Upper lobe of left lung (tissue), 4 donors: Measurements from ENCODE around the gene RACGAP1.

Experiments
- EP300 ChIP-seq, 4 donors: sonication (generic); formaldehyde crosslinking; IDR thresholded peaks; one replicate each; pipeline ENCODE4 v1.5.1; 2017; ENCODE audit warnings: antibody characterized with exemption in 4 of 4, control low read depth in 2 of 4
- POLR2A ChIP-seq, 4 donors: fragments of 450-650 bp; IDR thresholded peaks; one replicate each; pipeline ENCODE4 v1.5.1; 2016 to 2017; ENCODE audit warnings: antibody characterized with exemption in 4 of 4, mild to moderate bottlenecking in 2 of 4
- POLR2AphosphoS5 ChIP-seq, 2 donors: sonication (generic); formaldehyde crosslinking; IDR thresholded peaks; one replicate each; pipeline ENCODE4 v1.5.1; 2017; ENCODE audit warnings: antibody characterized with exemption in 2 of 2
- TF ChIP-seq, protein P1 (sequence below), 6 experiments: fragments of 450-650 bp in 4 of 6; fragments of 200-600 bp in 2 of 6; sonication (generic) in 2 of 6; IDR thresholded peaks; one replicate each; pipeline ENCODE4 v1.5.1; 2016 to 2019; ENCODE audit warnings: antibody characterized with exemption in 6 of 6

DNA sequence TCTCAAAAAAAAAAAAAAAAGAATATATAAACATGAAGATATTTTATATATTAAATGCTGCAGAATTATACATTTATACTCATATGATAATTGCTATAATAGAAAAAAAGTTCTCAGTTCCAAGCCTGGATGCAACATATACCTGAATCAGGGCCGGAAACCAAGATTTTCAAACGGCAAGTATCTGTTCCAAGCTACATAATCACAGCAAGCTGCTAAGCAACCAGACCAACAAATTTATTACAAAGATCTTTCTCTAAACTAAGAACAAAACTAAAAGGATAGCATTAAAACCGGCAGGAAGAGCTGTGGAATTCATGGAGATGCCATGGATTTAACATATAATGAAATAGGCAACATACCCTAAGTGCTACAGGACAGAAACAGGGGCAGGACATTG, 7.1 kb downstream of the RACGAP1 start:
- TF ChIP-seq, protein P1, sequence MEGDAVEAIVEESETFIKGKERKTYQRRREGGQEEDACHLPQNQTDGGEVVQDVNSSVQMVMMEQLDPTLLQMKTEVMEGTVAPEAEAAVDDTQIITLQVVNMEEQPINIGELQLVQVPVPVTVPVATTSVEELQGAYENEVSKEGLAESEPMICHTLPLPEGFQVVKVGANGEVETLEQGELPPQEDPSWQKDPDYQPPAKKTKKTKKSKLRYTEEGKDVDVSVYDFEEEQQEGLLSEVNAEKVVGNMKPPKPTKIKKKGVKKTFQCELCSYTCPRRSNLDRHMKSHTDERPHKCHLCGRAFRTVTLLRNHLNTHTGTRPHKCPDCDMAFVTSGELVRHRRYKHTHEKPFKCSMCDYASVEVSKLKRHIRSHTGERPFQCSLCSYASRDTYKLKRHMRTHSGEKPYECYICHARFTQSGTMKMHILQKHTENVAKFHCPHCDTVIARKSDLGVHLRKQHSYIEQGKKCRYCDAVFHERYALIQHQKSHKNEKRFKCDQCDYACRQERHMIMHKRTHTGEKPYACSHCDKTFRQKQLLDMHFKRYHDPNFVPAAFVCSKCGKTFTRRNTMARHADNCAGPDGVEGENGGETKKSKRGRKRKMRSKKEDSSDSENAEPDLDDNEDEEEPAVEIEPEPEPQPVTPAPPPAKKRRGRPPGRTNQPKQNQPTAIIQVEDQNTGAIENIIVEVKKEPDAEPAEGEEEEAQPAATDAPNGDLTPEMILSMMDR (IDR thresholded peaks at IDR 0.05): no peak
- TF ChIP-seq EP300 (IDR thresholded peaks at IDR 0.05) (no peak), POLR2AphosphoS5 (IDR thresholded peaks at IDR 0.05) (no peak), POLR2A (IDR thresholded peaks at IDR 0.05) (no peak)
